ENCODE data around the gene MX2. TPM values are rescaled to one million over a fixed set of nuclear protein-coding genes. Genes with fewer than 3 reads are reported as not detected.
"Not testable (repeated sequence)": the region's sequence is repeated elsewhere in the genome, so short reads cannot be mapped to it uniquely, and the experiment has no call there.

The MX2 gene
- total RNA-seq, 1 donor from 2014 or later, result 0.41 TPM

DNA sequence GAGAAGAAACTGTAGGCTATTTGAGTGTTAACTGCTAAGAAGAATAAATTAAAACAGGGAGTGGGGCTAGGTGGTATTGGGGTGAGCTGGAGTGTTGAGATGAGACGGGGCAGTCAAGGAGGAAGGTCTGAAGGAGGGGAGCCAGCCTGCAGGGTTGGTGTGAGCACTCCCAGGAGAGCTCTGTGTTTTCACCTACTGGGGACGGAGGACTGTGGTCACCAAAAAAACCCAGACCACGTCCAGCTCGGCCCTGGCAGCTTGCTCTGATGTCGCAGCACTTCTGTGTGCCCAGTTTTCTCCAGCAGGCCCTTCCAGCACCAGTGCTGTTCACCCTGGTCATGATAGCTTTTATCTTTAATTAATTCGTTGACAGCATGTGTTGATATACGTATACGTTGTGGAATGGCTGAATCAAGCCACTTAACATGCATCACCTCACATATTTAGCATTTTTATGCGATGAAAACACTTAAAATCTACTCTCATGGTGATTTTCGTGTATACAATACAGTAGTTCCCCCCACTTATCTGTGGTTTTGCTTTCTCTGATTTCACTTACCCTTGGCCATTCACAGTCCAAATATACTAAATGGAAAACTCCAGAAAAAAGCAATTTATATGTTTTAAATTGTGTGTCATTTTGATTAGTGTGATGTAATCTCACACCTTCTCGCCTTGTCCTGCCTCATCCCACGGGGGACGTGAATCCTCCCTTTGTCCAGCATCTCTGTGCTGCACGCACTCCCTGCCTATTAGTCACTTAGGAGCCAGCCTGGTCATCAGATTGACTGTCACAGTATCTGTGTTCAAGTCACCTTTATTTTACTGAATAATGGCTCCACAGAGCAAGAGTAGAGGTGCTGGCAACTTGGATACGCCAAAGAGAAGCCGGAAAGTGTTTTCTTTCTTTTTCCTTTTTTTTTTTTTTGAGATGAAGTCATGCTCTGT is 32.9 kb upstream of the MX2 start:
- FAIRE-seq (no peak), DNase-seq (ENCODE audit: low spot score in 2 of 2) (no peak)

- DNase-seq (ENCODE audit: low spot score in 2 of 2), result no peak
- FAIRE-seq, result no peak
Measured at GRCh38 chr21:41333752-41334151, 28.1 kb upstream of the MX2 start.

DNA sequence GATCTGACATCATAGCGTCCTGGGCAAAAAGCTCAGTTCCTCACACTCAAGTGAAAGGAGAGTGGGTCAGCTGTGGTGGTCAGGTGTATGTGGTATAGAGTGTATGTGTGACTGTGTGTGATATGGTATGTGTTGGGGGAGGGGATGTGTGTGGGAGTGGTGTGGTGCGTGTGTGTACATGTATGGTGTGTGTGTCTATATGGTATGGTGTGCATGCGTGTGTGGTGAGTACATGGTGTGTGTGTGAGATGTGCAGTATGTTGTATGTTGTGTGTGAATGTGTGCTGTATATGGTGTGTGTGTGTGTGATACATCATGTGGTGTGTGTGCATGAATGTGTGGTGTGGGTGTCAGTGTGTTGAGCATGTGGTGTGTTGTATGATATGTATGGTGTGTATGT is 24.3 kb upstream of the MX2 start:
- no peak for DNase-seq (ENCODE audit: low spot score in 2 of 2)
- no peak for FAIRE-seq

DNA sequence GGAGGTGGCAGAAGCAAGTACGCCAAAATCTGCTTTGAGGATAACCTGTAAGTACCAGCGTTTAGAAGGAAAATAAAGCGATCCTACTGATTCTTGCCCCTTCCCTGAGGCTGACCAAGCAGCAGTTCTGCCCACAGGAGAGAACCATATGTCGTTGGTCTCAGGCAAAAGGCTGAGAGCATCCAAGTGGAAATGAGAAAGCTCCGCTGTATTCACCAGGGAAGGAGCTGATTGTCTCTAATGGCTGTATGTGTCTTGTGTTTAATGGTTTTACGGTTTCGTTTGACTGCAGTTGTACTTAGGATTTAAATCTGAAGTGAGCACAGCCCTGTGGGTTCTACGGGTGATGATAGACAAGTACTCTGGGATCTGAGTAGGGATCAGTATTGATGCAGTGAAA is 23.4 kb upstream of the MX2 start:
- DNase-seq (ENCODE audit: low spot score in 2 of 2), result no peak
- no peak for FAIRE-seq

GRCh38 chr21:41342035-41342434 is 19.8 kb upstream of the MX2 start:
- FAIRE-seq (no peak), DNase-seq (ENCODE audit: low spot score in 2 of 2) (no peak)

- FAIRE-seq (no peak), DNase-seq (ENCODE audit: low spot score in 2 of 2) (no peak)
Measured at GRCh38 chr21:41344146-41344545, 17.7 kb upstream of the MX2 start.

GRCh38 chr21:41345356-41345755 is 16.5 kb upstream of the MX2 start:
- no peak for FAIRE-seq
- no peak for DNase-seq (ENCODE audit: low spot score in 2 of 2)

- FAIRE-seq (no peak), DNase-seq (ENCODE audit: low spot score in 2 of 2) (no peak)
Measured at GRCh38 chr21:41345934-41346685, 15.7 kb upstream of the MX2 start.

GRCh38 chr21:41346758-41347157 is 15.1 kb upstream of the MX2 start:
- FAIRE-seq, result no peak
- no peak for DNase-seq (ENCODE audit: low spot score in 2 of 2)

- DNase-seq (ENCODE audit: low spot score in 2 of 2), result no peak
Measured at GRCh38 chr21:41348434-41348833, 13.4 kb upstream of the MX2 start.

GRCh38 chr21:41349126-41349525 is 12.7 kb upstream of the MX2 start:
- FAIRE-seq, result no peak
- no peak for DNase-seq (ENCODE audit: low spot score in 2 of 2)

More at GRCh38 chr21:41348434-41348833, 13.4 kb upstream of the MX2 start:
- no peak for FAIRE-seq

GRCh38 chr21:41349619-41350390 is 12.0 kb upstream of the MX2 start:
- FAIRE-seq (no peak), DNase-seq (ENCODE audit: low spot score in 2 of 2) (no peak)

GRCh38 chr21:41350436-41351155 is 11.2 kb upstream of the MX2 start:
- FAIRE-seq (no peak), DNase-seq (ENCODE audit: low spot score in 2 of 2) (no peak)

- no peak for FAIRE-seq
- DNase-seq (ENCODE audit: low spot score in 2 of 2), result no peak
Measured at GRCh38 chr21:41357546-41357945, 4.3 kb upstream of the MX2 start.

GRCh38 chr21:41358193-41359166 is 3.3 kb upstream of the MX2 start:
- no peak for DNase-seq (ENCODE audit: low spot score in 2 of 2)
- FAIRE-seq, result no peak

GRCh38 chr21:41359286-41359685 is 2.5 kb upstream of the MX2 start:
- no peak for DNase-seq (ENCODE audit: low spot score in 2 of 2)
- FAIRE-seq, result no peak

GRCh38 chr21:41359754-41360071 is 2.1 kb upstream of the MX2 start:
- FAIRE-seq; DNase-seq (ENCODE audit: low spot score in 2 of 2): not testable (repeated sequence)

DNA sequence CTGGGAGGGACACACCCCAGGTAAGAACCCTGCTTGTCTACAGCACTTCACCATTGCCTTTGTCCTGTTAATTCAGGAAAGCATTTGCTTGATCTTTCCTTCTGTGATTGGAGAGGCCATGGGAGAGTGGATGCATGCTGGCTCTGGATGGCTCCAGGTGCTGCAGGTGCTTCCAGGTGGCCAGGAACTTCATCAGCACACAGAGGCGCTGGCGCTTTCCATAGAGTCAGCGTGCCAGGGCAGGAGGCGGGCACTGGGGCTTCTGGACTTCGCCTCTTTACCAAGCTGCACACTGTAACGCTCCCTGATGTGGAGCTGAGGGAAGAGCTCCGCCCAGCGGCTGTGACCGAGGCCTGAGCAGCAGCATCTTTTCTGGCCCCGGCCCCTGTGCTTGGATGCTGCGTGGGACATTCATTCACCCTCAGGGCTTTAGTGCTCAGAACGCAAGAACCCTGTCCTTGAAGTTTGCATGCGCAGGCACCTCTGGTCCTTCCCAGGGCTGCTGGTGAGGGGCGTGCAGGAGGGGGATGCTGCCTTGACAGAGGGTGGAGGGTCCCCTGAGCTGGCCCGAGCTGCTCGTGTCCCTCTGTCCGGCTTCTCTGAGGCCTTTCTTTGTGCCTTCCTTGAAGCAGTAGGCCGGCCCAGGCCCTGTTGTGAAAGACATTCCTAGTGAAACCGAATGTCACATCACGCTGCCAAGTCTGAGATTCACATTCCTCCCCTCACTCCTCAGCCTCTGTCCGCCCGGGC is 1.6 kb upstream of the MX2 start:
- no peak for DNase-seq (ENCODE audit: low spot score in 2 of 2)
- FAIRE-seq, result no peak

Measured in frontal cortex (tissue), 4 donors.